C4-2B (cell line): ENCODE measurements around the gene ZBP1.

Experiments
- CTCF ChIP-seq: fragments of 450-650 bp; conservative IDR thresholded peaks from 2 replicates; pipeline ENCODE4 v1.5.1; 2017; ENCODE audit warnings: mild to moderate bottlenecking
- ZFX ChIP-seq: fragments of 450-650 bp; IDR thresholded peaks from 2 replicates; pipeline ENCODE4 v1.6.1; 2017

DNA sequence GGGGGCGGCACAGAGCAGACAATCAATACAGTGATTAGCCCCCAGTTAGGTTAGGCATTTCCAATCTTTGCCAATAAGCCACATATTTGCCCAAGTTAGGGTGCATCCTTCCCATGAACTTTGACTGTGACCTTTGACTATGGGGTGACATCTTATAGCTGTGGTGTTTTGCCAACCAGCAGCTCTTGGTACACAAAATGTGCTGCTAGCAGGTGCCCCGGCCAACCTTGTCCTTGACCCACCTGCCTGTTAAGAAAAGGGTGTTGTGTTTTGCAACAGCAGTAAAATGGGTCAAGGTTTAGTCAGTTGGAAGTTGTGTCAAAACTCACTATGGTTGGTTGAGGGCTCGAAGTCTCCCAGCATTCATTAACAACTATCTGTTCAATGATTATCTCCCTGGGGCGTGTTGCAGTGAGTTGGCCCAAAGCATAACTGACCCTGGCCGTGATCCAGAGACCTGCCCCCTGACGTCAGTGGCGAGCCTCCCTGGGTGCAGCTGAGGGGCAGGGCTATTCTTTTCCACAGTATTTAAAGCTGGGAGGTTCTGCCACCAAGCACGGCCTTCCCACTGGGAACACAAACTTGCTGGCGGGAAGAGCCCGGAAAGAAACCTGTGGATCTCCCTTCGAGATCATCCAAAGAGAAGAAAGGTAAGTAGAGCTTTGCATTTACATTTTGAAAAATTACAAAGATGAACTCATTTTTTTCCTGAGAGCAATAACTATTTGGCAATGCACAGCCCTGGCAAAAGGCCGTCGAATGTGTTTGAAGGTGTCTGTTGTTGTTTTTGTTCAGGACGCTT, 59.5 kb downstream of the ZBP1 start, which contains the start of gene PCK1:
- TF ChIP-seq CTCF: no peak
- no peak for TF ChIP-seq ZFX
